NCI-H1105 treated with DMSO at 0.1 percent for 48 hours (cell line): ENCODE results near the gene EXOC6B.
A peak's percentile ranks its signal among the peaks of the same experiment; 100 is the strongest.

ENCODE experiments used
- DNase-seq: peaks from one replicate; lab custom pipeline; 2025; lab: John Stamatoyannopoulos, UW

EXOC6B gene

GRCh38 chr2:72144632-72145288 is 681.1 kb downstream of the EXOC6B start:
- peak; percentile 72 for DNase-seq

GRCh38 chr2:72144274-72144631 is 681.6 kb downstream of the EXOC6B start:
- DNase-seq, result no peak

- no peak for DNase-seq
Observed at GRCh38 chr2:72143441-72144273, 682.2 kb downstream of the EXOC6B start.

GRCh38 chr2:72142570-72143440 is 683.0 kb downstream of the EXOC6B start:
- no peak for DNase-seq

GRCh38 chr2:72141881-72142451 is 683.9 kb downstream of the EXOC6B start:
- DNase-seq, result no peak

- no peak for DNase-seq
Observed at GRCh38 chr2:72141032-72141645, 684.7 kb downstream of the EXOC6B start.

GRCh38 chr2:72140621-72140960 is 685.2 kb downstream of the EXOC6B start:
- DNase-seq, result no peak

- no peak for DNase-seq
Observed at GRCh38 chr2:72139874-72140620, 685.8 kb downstream of the EXOC6B start.

- DNase-seq, result no peak
Observed at GRCh38 chr2:72139471-72139873, 686.4 kb downstream of the EXOC6B start.

GRCh38 chr2:72138921-72139381 is 686.9 kb downstream of the EXOC6B start:
- no peak for DNase-seq

- DNase-seq, result no peak
Observed at GRCh38 chr2:72138011-72138881, 687.6 kb downstream of the EXOC6B start.

- DNase-seq, result peak; percentile 7
Observed at GRCh38 chr2:72137498-72138010, 688.3 kb downstream of the EXOC6B start.

GRCh38 chr2:72136933-72137497 is 688.8 kb downstream of the EXOC6B start:
- no peak for DNase-seq

- no peak for DNase-seq
Observed at GRCh38 chr2:72136331-72136730, 689.5 kb downstream of the EXOC6B start.

GRCh38 chr2:72135921-72136320 is 689.9 kb downstream of the EXOC6B start:
- no peak for DNase-seq

- DNase-seq, result no peak
Observed at GRCh38 chr2:72134997-72135800, 690.6 kb downstream of the EXOC6B start.

GRCh38 chr2:72134408-72134996 is 691.3 kb downstream of the EXOC6B start:
- no peak for DNase-seq

GRCh38 chr2:72133721-72134407 is 692.0 kb downstream of the EXOC6B start:
- no peak for DNase-seq
